ENCODE measurements around the gene PLEKHM3. TPM values are rescaled to one million over a fixed set of nuclear protein-coding genes. Genes with fewer than 3 reads are reported as not detected.

Gene PLEKHM3
- total and polyA plus RNA-seq, 7 donors = 1.2 to 47.9 (median 29.1) TPM

GRCh38 chr2:207825045-207825954 lies 200.0 kb downstream of the PLEKHM3 start:
- intact Hi-C loops (cut with DNase I) = loop anchor here (5.0 kb wide), 2 partner anchors 147 to 563 kb away; no protein-coding TSS in a partner anchor
- Histone ChIP-seq H3K9me3 (no peaks in the 10 kb centered on the region), H3K4me3 (peak overlapping the region in 2 of 4 donors; percentile 4 to 14), H3K4me1 (peaks cover 3 to 58% (median 57%) of the 10 kb centered on the region in 4 donors), H3K27me3 (no peaks in the 10 kb centered on the region), H3K27ac (peak overlapping the region; percentile 73 to 89 (median 81)), H3K36me3 (no peaks in the 10 kb centered on the region)
- WGBS, 2 donors = 79 to 91% methylated on average over 17 of the region's 17 CpGs
- peak; percentile 82 for DNase-seq
- TF ChIP-seq, protein P1, sequence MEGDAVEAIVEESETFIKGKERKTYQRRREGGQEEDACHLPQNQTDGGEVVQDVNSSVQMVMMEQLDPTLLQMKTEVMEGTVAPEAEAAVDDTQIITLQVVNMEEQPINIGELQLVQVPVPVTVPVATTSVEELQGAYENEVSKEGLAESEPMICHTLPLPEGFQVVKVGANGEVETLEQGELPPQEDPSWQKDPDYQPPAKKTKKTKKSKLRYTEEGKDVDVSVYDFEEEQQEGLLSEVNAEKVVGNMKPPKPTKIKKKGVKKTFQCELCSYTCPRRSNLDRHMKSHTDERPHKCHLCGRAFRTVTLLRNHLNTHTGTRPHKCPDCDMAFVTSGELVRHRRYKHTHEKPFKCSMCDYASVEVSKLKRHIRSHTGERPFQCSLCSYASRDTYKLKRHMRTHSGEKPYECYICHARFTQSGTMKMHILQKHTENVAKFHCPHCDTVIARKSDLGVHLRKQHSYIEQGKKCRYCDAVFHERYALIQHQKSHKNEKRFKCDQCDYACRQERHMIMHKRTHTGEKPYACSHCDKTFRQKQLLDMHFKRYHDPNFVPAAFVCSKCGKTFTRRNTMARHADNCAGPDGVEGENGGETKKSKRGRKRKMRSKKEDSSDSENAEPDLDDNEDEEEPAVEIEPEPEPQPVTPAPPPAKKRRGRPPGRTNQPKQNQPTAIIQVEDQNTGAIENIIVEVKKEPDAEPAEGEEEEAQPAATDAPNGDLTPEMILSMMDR (IDR thresholded peaks at IDR 0.05) = no peak
- TF ChIP-seq POLR2AphosphoS5 (IDR thresholded peaks at IDR 0.05) = peak; percentile 38 to 69 (median 66)

DNA sequence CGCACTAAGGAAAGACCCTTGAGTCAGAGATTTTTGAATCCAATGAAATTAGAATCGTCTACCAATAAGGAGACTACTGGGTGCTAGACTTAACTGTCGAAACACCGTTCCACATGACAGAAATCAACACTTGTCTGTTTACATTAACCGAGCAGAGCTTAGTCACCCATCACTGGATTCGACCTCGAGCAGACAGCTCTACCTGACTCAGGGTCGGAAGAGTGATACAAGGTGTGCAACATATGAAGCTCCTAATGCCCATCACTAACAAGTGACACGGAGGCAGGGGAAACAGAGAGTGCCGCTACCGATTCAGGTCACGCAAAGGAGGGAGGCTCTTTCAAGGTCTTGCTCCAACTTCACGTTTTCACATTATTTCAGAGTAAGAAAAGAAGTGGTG lies 201.5 kb downstream of the PLEKHM3 start:
- Histone ChIP-seq H3K4me1 (peaks cover 3 to 60% (median 55%) of the 10 kb centered on the region in 4 donors), H3K27ac (peak overlapping the region in 2 of 4 donors; percentile 81 to 89), H3K9me3 (no peaks in the 10 kb centered on the region), H3K27me3 (no peaks in the 10 kb centered on the region), H3K36me3 (no peaks in the 10 kb centered on the region), H3K4me3 (no peak overlapping the region)
- DNase-seq = no peak
- no peak for TF ChIP-seq POLR2AphosphoS5 (IDR thresholded peaks at IDR 0.05)
- intact Hi-C loops (cut with DNase I) = loop anchor here (5.0 kb wide), 1 partner anchor 218 kb away; no protein-coding TSS in a partner anchor
- 94 to 97% methylated on average over 13 of the region's 13 CpGs for WGBS, 2 donors

DNA sequence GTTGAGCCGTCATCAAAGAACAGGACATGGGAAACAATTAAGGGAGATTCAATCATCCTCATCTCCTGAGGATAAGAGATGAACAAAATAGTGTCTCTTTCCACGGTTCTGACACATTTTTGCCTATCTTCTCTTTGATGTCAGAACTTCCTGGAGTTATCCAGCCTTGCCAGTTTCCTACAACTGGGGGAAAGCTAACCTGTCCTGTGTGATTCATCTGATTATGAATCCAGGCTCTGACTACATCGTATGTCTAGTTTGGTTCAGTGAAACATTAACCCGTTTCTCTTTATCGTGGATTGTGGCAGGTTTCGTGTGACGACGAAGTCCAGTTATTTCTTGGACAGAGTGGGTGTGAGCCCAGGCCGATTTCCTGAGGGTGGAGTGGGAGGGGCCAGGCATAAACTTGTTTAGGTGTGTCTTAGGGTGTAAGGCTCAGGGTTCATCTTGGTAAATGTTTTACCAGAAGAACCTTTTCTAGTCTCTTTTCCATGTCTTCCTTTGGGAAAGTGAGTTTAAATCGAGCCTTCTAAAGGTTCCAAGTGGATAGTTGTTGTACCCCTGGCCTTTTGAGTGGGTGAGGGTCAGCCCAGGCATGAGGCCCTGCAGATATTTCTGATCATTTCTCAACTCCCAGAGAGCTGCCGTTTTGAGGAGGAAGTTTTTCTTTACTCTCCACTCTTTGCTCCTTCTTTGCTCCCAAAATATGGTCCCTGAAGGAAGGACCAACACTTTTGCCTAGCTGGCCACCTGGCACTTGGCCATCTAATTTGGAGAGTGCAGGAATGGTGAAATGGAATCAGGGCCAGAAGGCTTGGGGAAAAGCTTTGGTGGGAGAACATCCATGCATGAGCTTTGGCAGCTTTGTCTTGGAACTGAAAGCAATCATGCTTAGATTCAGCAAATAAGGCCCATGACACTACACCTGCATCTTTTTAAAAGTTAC lies 205.2 kb downstream of the PLEKHM3 start:
- no peak for TF ChIP-seq EP300 (IDR thresholded peaks at IDR 0.05)
- peak in 1 of 2 donors; percentile 17 for TF ChIP-seq POLR2A (IDR thresholded peaks at IDR 0.05)
- 13 to 66% methylated on average over 11 of the region's 11 CpGs for WGBS, 2 donors
- Histone ChIP-seq H3K27ac (peak overlapping the region in 1 of 4 donors; percentile 25), H3K27me3 (no peaks in the 10 kb centered on the region), H3K4me1 (peaks cover 0 to 24% (median 19%) of the 10 kb centered on the region in 4 donors), H3K9me3 (no peaks in the 10 kb centered on the region), H3K4me3 (no peak overlapping the region), H3K36me3 (no peaks in the 10 kb centered on the region)
- no peak for DNase-seq
- intact Hi-C loops (cut with DNase I) = loop anchor here (5.0 kb wide), 1 partner anchor 222 kb away; no protein-coding TSS in a partner anchor

- no peaks in the 10 kb centered on the region for H3K27me3 ChIP-seq
- WGBS, 2 donors = 20 to 59% methylated on average over 10 of the region's 10 CpGs
These were observed 206.1 kb downstream of the PLEKHM3 start for GRCh38 chr2:207819021-207819797.

More at GRCh38 chr2:207819021-207819797, 206.1 kb downstream of the PLEKHM3 start:
- peak overlapping the region in 1 of 4 donors; percentile 25 for H3K27ac ChIP-seq
- no peak overlapping the region for H3K4me3 ChIP-seq
- TF ChIP-seq EP300 (IDR thresholded peaks at IDR 0.05) (no peak), POLR2AphosphoS5 (IDR thresholded peaks at IDR 0.05) (no peak), POLR2A (IDR thresholded peaks at IDR 0.05) (no peak)
- TF ChIP-seq, protein P1 (IDR thresholded peaks at IDR 0.05) = no peak
- H3K4me1 ChIP-seq = peaks cover 0 to 15% (median 10%) of the 10 kb centered on the region in 4 donors
- intact Hi-C loops (cut with DNase I) = no loop called here
- H3K9me3 ChIP-seq = no peaks in the 10 kb centered on the region
- H3K36me3 ChIP-seq = no peaks in the 10 kb centered on the region
- peak; percentile 27 for DNase-seq
